CD4-positive, alpha-beta T cell treated with Interleukin-12 subunit alpha and Interleukin-12 subunit beta, for 1 hour (primary cell): ENCODE data around the gene SRGAP3.

ENCODE experiments used
- DNase-seq: peaks from one replicate; pipeline ENCODE4 v3.0.0-alpha.2; 2020

SRGAP3 gene

GRCh38 chr3:9137676-9138075 lies 111.8 kb downstream of the SRGAP3 start:
- no peak for DNase-seq

GRCh38 chr3:9136746-9137465 lies 112.5 kb downstream of the SRGAP3 start:
- DNase-seq = no peak

GRCh38 chr3:9135930-9136525 lies 113.4 kb downstream of the SRGAP3 start:
- DNase-seq = no peak

- no peak for DNase-seq
Observed at GRCh38 chr3:9135526-9135925, 113.9 kb downstream of the SRGAP3 start.

GRCh38 chr3:9133656-9134055 lies 115.8 kb downstream of the SRGAP3 start:
- DNase-seq = no peak

GRCh38 chr3:9130345-9131305 lies 118.8 kb downstream of the SRGAP3 start:
- DNase-seq = no peak

- no peak for DNase-seq
Observed at GRCh38 chr3:9129365-9129764, 120.1 kb downstream of the SRGAP3 start.

- DNase-seq = no peak
Observed at GRCh38 chr3:9125278-9125951, 124.0 kb downstream of the SRGAP3 start.

- DNase-seq = no peak
Observed at GRCh38 chr3:9124730-9125129, 124.7 kb downstream of the SRGAP3 start.

- no peak for DNase-seq
Observed at GRCh38 chr3:9123840-9124239, 125.6 kb downstream of the SRGAP3 start.

- no peak for DNase-seq
Observed at GRCh38 chr3:9122732-9123364, 126.6 kb downstream of the SRGAP3 start.

- no peak for DNase-seq
Observed at GRCh38 chr3:9121366-9122001, 128.0 kb downstream of the SRGAP3 start.

- DNase-seq = no peak
Observed at GRCh38 chr3:9119331-9119730, 130.1 kb downstream of the SRGAP3 start.

GRCh38 chr3:9118222-9118621 lies 131.2 kb downstream of the SRGAP3 start:
- no peak for DNase-seq

- no peak for DNase-seq
Observed at GRCh38 chr3:9117220-9117619, 132.2 kb downstream of the SRGAP3 start.

GRCh38 chr3:9116336-9116735 lies 133.1 kb downstream of the SRGAP3 start:
- DNase-seq = no peak

GRCh38 chr3:9115336-9115735 lies 134.1 kb downstream of the SRGAP3 start:
- DNase-seq = no peak

GRCh38 chr3:9113040-9113439 lies 136.4 kb downstream of the SRGAP3 start:
- DNase-seq = no peak

- no peak for DNase-seq
Observed at GRCh38 chr3:9111866-9112265, 137.6 kb downstream of the SRGAP3 start.

- DNase-seq = no peak
Observed at GRCh38 chr3:9111417-9111816, 138.0 kb downstream of the SRGAP3 start.

GRCh38 chr3:9110802-9111201 lies 138.6 kb downstream of the SRGAP3 start:
- DNase-seq = no peak

GRCh38 chr3:9110316-9110715 lies 139.1 kb downstream of the SRGAP3 start:
- no peak for DNase-seq
